ENCODE measurements around the gene MAIP1.

Gene MAIP1

GRCh38 chr2:199928626-199929025 lies 26.8 kb upstream of the MAIP1 start:
- Histone ChIP-seq H3K4me2 (ENCODE audit: low read length) (no peak overlapping the region), H3K27me3 (ENCODE audit: control insufficient read depth, low read length) (no peaks in the 10 kb centered on the region), H3K9me3 (ENCODE audit: control insufficient read depth, insufficient read depth, low read length) (no peaks in the 10 kb centered on the region), H4K20me1 (ENCODE audit: control insufficient read depth, insufficient read depth, low read depth, low read length) (peaks cover 4% of the 10 kb centered on the region; the same call in 1 of the 2 replicates), H3F3A (ENCODE audit: control insufficient read depth, insufficient read depth) (peaks cover 24% of the 10 kb centered on the region), H3K4me1 (ENCODE audit: control insufficient read depth, low read length) (no peaks in the 10 kb centered on the region), H3K79me2 (ENCODE audit: control insufficient read depth, low read length) (peaks cover 52% of the 10 kb centered on the region), H3K4me3 (ENCODE audit: low read length) (no peak overlapping the region), H3K27ac (ENCODE audit: low read depth, low read length) (no peak overlapping the region), H3K9me2 (replicated peaks; ENCODE audit: control insufficient read depth, low read length) (no peaks in the 10 kb centered on the region), H3K36me3 (ENCODE audit: control insufficient read depth, low read length) (peaks cover 90% of the 10 kb centered on the region)
- no peak for TF ChIP-seq EZH2phosphoT487 (IDR thresholded peaks at IDR 0.05; ENCODE audit: borderline replicate concordance, low read length)
- TF ChIP-seq, protein P1, sequence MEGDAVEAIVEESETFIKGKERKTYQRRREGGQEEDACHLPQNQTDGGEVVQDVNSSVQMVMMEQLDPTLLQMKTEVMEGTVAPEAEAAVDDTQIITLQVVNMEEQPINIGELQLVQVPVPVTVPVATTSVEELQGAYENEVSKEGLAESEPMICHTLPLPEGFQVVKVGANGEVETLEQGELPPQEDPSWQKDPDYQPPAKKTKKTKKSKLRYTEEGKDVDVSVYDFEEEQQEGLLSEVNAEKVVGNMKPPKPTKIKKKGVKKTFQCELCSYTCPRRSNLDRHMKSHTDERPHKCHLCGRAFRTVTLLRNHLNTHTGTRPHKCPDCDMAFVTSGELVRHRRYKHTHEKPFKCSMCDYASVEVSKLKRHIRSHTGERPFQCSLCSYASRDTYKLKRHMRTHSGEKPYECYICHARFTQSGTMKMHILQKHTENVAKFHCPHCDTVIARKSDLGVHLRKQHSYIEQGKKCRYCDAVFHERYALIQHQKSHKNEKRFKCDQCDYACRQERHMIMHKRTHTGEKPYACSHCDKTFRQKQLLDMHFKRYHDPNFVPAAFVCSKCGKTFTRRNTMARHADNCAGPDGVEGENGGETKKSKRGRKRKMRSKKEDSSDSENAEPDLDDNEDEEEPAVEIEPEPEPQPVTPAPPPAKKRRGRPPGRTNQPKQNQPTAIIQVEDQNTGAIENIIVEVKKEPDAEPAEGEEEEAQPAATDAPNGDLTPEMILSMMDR (IDR thresholded peaks at IDR 0.05; ENCODE audit: low read depth, low read length, poor library complexity, severe bottlenecking): no peak

- TF ChIP-seq, protein P1 (IDR thresholded peaks at IDR 0.05; ENCODE audit: low read depth, low read length, poor library complexity, severe bottlenecking): no peak
- no peak for TF ChIP-seq EZH2phosphoT487 (IDR thresholded peaks at IDR 0.05; ENCODE audit: borderline replicate concordance, low read length)
- H3F3A ChIP-seq (ENCODE audit: control insufficient read depth, insufficient read depth): peaks cover 29% of the 10 kb centered on the region
- no peaks in the 10 kb centered on the region for H3K4me1 ChIP-seq (ENCODE audit: control insufficient read depth, low read length)
- peaks cover 4% of the 10 kb centered on the region; the same call in 1 of the 2 replicates for H4K20me1 ChIP-seq (ENCODE audit: control insufficient read depth, insufficient read depth, low read depth, low read length)
- no peak overlapping the region for H3K4me2 ChIP-seq (ENCODE audit: low read length)
- no peaks in the 10 kb centered on the region for H3K9me2 ChIP-seq (replicated peaks; ENCODE audit: control insufficient read depth, low read length)
- H3K27ac ChIP-seq (ENCODE audit: low read depth, low read length): no peak overlapping the region
- no peak overlapping the region for H3K4me3 ChIP-seq (ENCODE audit: low read length)
- H3K9me3 ChIP-seq (ENCODE audit: control insufficient read depth, insufficient read depth, low read length): no peaks in the 10 kb centered on the region
- H3K27me3 ChIP-seq (ENCODE audit: control insufficient read depth, low read length): no peaks in the 10 kb centered on the region
- peaks cover 46% of the 10 kb centered on the region for H3K79me2 ChIP-seq (ENCODE audit: control insufficient read depth, low read length)
- peaks cover 92% of the 10 kb centered on the region for H3K36me3 ChIP-seq (ENCODE audit: control insufficient read depth, low read length)
Measured at GRCh38 chr2:199929262-199929661, 26.1 kb upstream of the MAIP1 start.

DNA sequence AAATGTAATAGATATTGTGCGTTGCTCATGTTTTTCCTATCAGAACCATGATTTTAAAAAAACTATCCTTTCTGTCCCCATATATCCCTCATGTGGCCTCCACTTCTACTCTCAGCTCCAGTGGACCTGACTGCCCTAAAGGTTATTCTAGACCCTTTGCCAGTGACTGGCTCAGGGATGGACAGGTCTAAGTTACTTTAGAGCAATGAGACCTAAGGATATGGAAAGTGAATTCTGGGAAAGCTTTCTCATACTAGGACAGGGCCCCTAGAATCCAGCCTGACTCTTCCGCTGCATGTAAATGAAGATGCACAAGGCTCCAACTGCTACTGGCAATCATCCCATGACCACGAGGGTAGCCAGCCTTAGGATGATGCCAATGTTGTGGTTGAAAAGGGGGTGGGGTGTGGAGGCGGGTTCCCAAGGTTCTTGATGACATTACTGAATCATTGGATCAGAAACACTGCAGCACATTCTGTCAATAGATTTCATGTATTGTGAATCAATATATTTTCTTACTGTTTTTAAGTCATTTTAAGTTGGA lies 23.0 kb upstream of the MAIP1 start:
- TF ChIP-seq, protein P1 (IDR thresholded peaks at IDR 0.05; ENCODE audit: low read depth, low read length, poor library complexity, severe bottlenecking): no peak
- TF ChIP-seq EZH2phosphoT487 (IDR thresholded peaks at IDR 0.05; ENCODE audit: borderline replicate concordance, low read length): no peak
- Histone ChIP-seq H3K9me3 (ENCODE audit: control insufficient read depth, insufficient read depth, low read length) (no peaks in the 10 kb centered on the region), H4K20me1 (ENCODE audit: control insufficient read depth, insufficient read depth, low read depth, low read length) (peaks cover 4% of the 10 kb centered on the region; the same call in 1 of the 2 replicates), H3F3A (ENCODE audit: control insufficient read depth, insufficient read depth) (peaks cover 31% of the 10 kb centered on the region), H3K27me3 (ENCODE audit: control insufficient read depth, low read length) (no peaks in the 10 kb centered on the region), H3K4me1 (ENCODE audit: control insufficient read depth, low read length) (no peaks in the 10 kb centered on the region), H3K79me2 (ENCODE audit: control insufficient read depth, low read length) (peaks cover 19% of the 10 kb centered on the region), H3K9me2 (replicated peaks; ENCODE audit: control insufficient read depth, low read length) (no peaks in the 10 kb centered on the region), H3K4me3 (ENCODE audit: low read length) (no peak overlapping the region), H3K36me3 (ENCODE audit: control insufficient read depth, low read length) (peaks cover 69% of the 10 kb centered on the region), H3K4me2 (ENCODE audit: low read length) (no peak overlapping the region), H3K27ac (ENCODE audit: low read depth, low read length) (no peak overlapping the region)
